Vagina (tissue), 2 donors: ENCODE data around the gene DVL2. TPM values are rescaled to one million over a fixed set of nuclear protein-coding genes. Genes with fewer than 3 reads are reported as not detected.

Experiments used
- DNase-seq, 2 donors: peaks; one replicate each; pipeline ENCODE4 v3.0.0-alpha.2; 2017; ENCODE audit errors: extremely low spot score in 2 of 2
- H3K27ac ChIP-seq: fragments of 200-600 bp; sonication (generic); one replicate; pipeline ENCODE4 v1.5.1; 2019
- H3K27me3 ChIP-seq: fragments of 200-600 bp; sonication (generic); one replicate; pipeline ENCODE4 v1.5.1; 2019
- H3K36me3 ChIP-seq, 2 donors: fragments of 200-600 bp; sonication (generic); one replicate each; pipeline ENCODE4 v1.5.1; 2017 to 2019
- H3K4me1 ChIP-seq: fragments of 200-600 bp; sonication (generic); one replicate; pipeline ENCODE4 v1.5.1; 2019
- H3K4me3 ChIP-seq, 2 donors: fragments of 200-600 bp; sonication (generic); 1 replicate in 1 of 2; 2 replicates in 1 of 2; pipeline ENCODE4 v1.5.1; 2016 to 2019
- H3K9me3 ChIP-seq: fragments of 200-600 bp; sonication (generic); one replicate; pipeline ENCODE4 v1.5.1; 2019
- CTCF ChIP-seq, 3 experiments: fragments of 450-650 bp in 2 of 3; fragments of 200-600 bp in 1 of 3; sonication (generic) in 1 of 3; IDR thresholded peaks; one replicate each; pipeline ENCODE4 v1.5.1; 2017 to 2019; ENCODE audit warnings: antibody characterized with exemption in 3 of 3, mild to moderate bottlenecking in 2 of 3, moderate library complexity in 2 of 3
- POLR2A ChIP-seq, 2 donors: fragments of 450-650 bp; IDR thresholded peaks; one replicate each; pipeline ENCODE4 v1.6.1; 2017; ENCODE audit warnings: antibody characterized with exemption in 2 of 2, mild to moderate bottlenecking in 2 of 2, moderate library complexity in 2 of 2
- POLR2AphosphoS5 ChIP-seq, 2 donors: sonication (generic); formaldehyde crosslinking; IDR thresholded peaks; one replicate each; pipeline ENCODE4 v1.9.0; 2017; ENCODE audit warnings: antibody characterized with exemption in 2 of 2, mild to moderate bottlenecking in 2 of 2, low read depth in 1 of 2; ENCODE audit not compliant: insufficient read depth in 1 of 2
- intact Hi-C: fragments of 100-400 bp; cut with DNase I; formaldehyde crosslinking; loops from one replicate; pipeline ENCODE4 v1.15.1; 2023
- total RNA-seq: library from RNA; depleted of rRNA; stranded (reverse); fragments of >200 nt; gene quantifications from one replicate; pipeline ENCODE4 v1.2.3, GENCODE V29; 2016

The DVL2 gene
- total RNA-seq, 1 donor from 2014 or later = 53.0 TPM

GRCh38 chr17:7229504-7229903 lies 4.8 kb downstream of the DVL2 start:
- H3K4me1 ChIP-seq = peaks cover 50% of the 10 kb centered on the region
- no peaks in the 10 kb centered on the region for H3K9me3 ChIP-seq
- TF ChIP-seq POLR2A (IDR thresholded peaks at IDR 0.05) = no peak
- no peak for TF ChIP-seq CTCF (IDR thresholded peaks at IDR 0.05)
- TF ChIP-seq POLR2AphosphoS5 (IDR thresholded peaks at IDR 0.05; ENCODE audit: insufficient read depth in 1 of 2, low read depth in 1 of 2) = no peak
- DNase-seq = no peak
- no peak overlapping the region for H3K4me3 ChIP-seq
- intact Hi-C loops = no loop called here
- H3K27ac ChIP-seq = peak overlapping the region; percentile 64
- H3K27me3 ChIP-seq = no peaks in the 10 kb centered on the region
- peaks cover 0 to 53% of the 10 kb centered on the region in 2 donors for H3K36me3 ChIP-seq

GRCh38 chr17:7228920-7229319 lies 5.4 kb downstream of the DVL2 start:
- Histone ChIP-seq H3K9me3 (no peaks in the 10 kb centered on the region), H3K36me3 (peaks cover 0 to 59% of the 10 kb centered on the region in 2 donors), H3K4me1 (peaks cover 50% of the 10 kb centered on the region), H3K27me3 (no peaks in the 10 kb centered on the region), H3K27ac (peak overlapping the region; percentile 64), H3K4me3 (no peak overlapping the region)
- no peak for DNase-seq
- intact Hi-C loops = no loop called here
- TF ChIP-seq CTCF (IDR thresholded peaks at IDR 0.05) (no peak), POLR2AphosphoS5 (IDR thresholded peaks at IDR 0.05; ENCODE audit: insufficient read depth in 1 of 2, low read depth in 1 of 2) (no peak), POLR2A (IDR thresholded peaks at IDR 0.05) (no peak)

GRCh38 chr17:7226721-7227710 lies 7.3 kb downstream of the DVL2 start:
- Histone ChIP-seq H3K9me3 (no peaks in the 10 kb centered on the region), H3K4me1 (peaks cover 40% of the 10 kb centered on the region), H3K36me3 (peaks cover 0 to 74% of the 10 kb centered on the region in 2 donors), H3K4me3 (no peak overlapping the region), H3K27me3 (no peaks in the 10 kb centered on the region), H3K27ac (peak overlapping the region; percentile 80)
- no peak for TF ChIP-seq POLR2AphosphoS5 (IDR thresholded peaks at IDR 0.05; ENCODE audit: insufficient read depth in 1 of 2, low read depth in 1 of 2)
- TF ChIP-seq CTCF (IDR thresholded peaks at IDR 0.05) = no peak
- no peak for TF ChIP-seq POLR2A (IDR thresholded peaks at IDR 0.05)
- no peak for DNase-seq
- intact Hi-C loops = no loop called here

- intact Hi-C loops = no loop called here
- peak overlapping the region; percentile 80 for H3K27ac ChIP-seq
- no peaks in the 10 kb centered on the region for H3K9me3 ChIP-seq
- DNase-seq = no peak
- peaks cover 0 to 74% of the 10 kb centered on the region in 2 donors for H3K36me3 ChIP-seq
- TF ChIP-seq CTCF (IDR thresholded peaks at IDR 0.05) (no peak), POLR2A (IDR thresholded peaks at IDR 0.05) (no peak), POLR2AphosphoS5 (IDR thresholded peaks at IDR 0.05; ENCODE audit: insufficient read depth in 1 of 2, low read depth in 1 of 2) (no peak)
- peaks cover 40% of the 10 kb centered on the region for H3K4me1 ChIP-seq
- no peaks in the 10 kb centered on the region for H3K27me3 ChIP-seq
- no peak overlapping the region for H3K4me3 ChIP-seq
Measured at GRCh38 chr17:7225711-7226331, 8.5 kb downstream of the DVL2 start.
